Hematopoietic multipotent progenitor cell treated with erythropoietin and hydrocortisone succinate and interleukin-3 and kit ligand, for 6 days (in vitro differentiated cells): Measurements from ENCODE around the gene KYNU.
"Not testable (repeated sequence)": the region's sequence is repeated elsewhere in the genome, so short reads cannot be mapped to it uniquely, and the experiment has no call there.

Experiments
- DNase-seq: peaks from one replicate; pipeline ENCODE4 v3.0.0-alpha.2; 2015

KYNU gene

GRCh38 chr2:142872882-142873724, 4.4 kb upstream of the KYNU start:
- no peak for DNase-seq

GRCh38 chr2:142873831-142874287, 3.6 kb upstream of the KYNU start:
- DNase-seq, result no peak

- no peak for DNase-seq
Observed at GRCh38 chr2:142874293-142874814, 3.1 kb upstream of the KYNU start.

GRCh38 chr2:142875010-142875409, 2.5 kb upstream of the KYNU start:
- no peak for DNase-seq

- no peak for DNase-seq
Observed at GRCh38 chr2:142875652-142876051, 1.8 kb upstream of the KYNU start.

- peak; percentile 55 for DNase-seq
Observed at GRCh38 chr2:142876423-142876822, 1.0 kb upstream of the KYNU start.

GRCh38 chr2:142878031-142878678, 691 bp downstream of the KYNU start:
- no peak for DNase-seq

- no peak for DNase-seq
Observed at GRCh38 chr2:142879151-142879550, 1.7 kb downstream of the KYNU start.

- DNase-seq, result no peak
Observed at GRCh38 chr2:142880279-142880678, 2.8 kb downstream of the KYNU start.

GRCh38 chr2:142881619-142882018, 4.2 kb downstream of the KYNU start:
- DNase-seq, result no peak

GRCh38 chr2:142882500-142882899, 5.0 kb downstream of the KYNU start:
- DNase-seq, result not testable (repeated sequence)

GRCh38 chr2:142883526-142883925, 6.1 kb downstream of the KYNU start:
- no peak for DNase-seq

- no peak for DNase-seq
Observed at GRCh38 chr2:142885543-142885942, 8.1 kb downstream of the KYNU start.

- DNase-seq, result no peak
Observed at GRCh38 chr2:142892715-142893114, 15.3 kb downstream of the KYNU start.

GRCh38 chr2:142893241-142893640, 15.8 kb downstream of the KYNU start:
- no peak for DNase-seq

- no peak for DNase-seq
Observed at GRCh38 chr2:142897807-142898206, 20.3 kb downstream of the KYNU start.

GRCh38 chr2:142900327-142900726, 22.9 kb downstream of the KYNU start:
- not testable (repeated sequence) for DNase-seq

GRCh38 chr2:142901780-142902179, 24.3 kb downstream of the KYNU start:
- no peak for DNase-seq

GRCh38 chr2:142903726-142904125, 26.3 kb downstream of the KYNU start:
- not testable (repeated sequence) for DNase-seq

GRCh38 chr2:142907653-142908052, 30.2 kb downstream of the KYNU start:
- no peak for DNase-seq

GRCh38 chr2:142914507-142915313, 37.2 kb downstream of the KYNU start:
- no peak for DNase-seq

- DNase-seq, result no peak
Observed at GRCh38 chr2:142915502-142915901, 38.0 kb downstream of the KYNU start.

- DNase-seq, result no peak
Observed at GRCh38 chr2:142918624-142919023, 41.2 kb downstream of the KYNU start.
